Stimulated activated CD4-positive, alpha-beta T cell treated with anti-CD3 and anti-CD28 coated beads, Interleukin-2, amount 100 ng/mL, for 48 hours (primary cell): Measurements from ENCODE around the gene VSTM2L.
A peak's percentile ranks its signal among the peaks of the same experiment; 100 is the strongest.

Experiments
- DNase-seq, 2 donors: peaks; one replicate each; pipeline ENCODE4 v3.0.0-alpha.2; 2020

The VSTM2L gene

DNA sequence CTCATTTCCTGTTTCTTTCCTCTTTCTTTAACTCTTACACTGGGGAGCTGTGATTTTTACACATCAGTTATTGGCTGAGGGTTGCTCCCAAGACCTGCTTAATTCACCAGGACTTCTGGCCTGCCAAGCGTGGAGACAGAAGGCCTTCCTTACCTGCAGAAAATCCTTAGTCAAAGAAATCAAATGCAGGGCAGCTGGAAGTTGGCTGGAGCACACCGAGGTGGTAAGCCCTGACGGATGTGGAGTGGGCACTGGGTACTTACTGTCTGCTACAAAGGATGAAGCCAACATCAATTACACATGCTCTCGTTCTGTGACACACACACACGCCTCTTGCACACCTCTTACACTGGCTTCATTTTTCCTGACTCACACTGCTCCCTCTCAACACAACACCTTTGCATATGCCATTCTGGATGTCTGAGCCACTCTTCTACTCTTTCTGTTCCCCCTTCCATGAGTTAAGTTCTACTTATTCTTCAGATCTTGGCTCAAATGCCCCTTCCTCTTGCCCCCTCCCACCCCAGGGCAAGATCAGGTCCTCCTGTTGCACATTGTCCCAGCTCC is 68.7 kb downstream of the VSTM2L start:
- DNase-seq = no peak

- no peak for DNase-seq
Observed at GRCh38 chr20:37972256-37973058, 69.5 kb downstream of the VSTM2L start.

GRCh38 chr20:37973059-37973910 is 70.4 kb downstream of the VSTM2L start:
- DNase-seq = no peak

DNA sequence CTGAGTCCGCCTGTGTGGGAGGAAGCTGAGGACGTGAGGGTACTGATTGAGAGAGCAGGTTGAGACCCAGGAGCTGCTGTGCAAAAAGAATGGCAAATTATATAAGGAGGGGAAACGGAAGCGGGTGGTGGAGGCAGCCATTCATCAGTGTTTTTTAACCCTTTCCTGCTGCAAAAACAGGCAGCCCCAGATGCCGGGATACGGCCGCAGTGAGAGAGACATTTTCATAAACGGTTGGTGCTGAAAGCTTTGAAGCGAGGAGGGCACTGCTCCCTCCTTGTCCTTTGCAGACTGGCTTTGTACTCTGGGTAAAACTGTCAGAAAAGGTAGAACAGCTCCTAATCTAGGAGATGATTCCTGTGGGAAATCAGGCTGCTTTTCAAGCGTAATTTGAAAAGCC is 74.0 kb downstream of the VSTM2L start:
- no peak for DNase-seq

DNA sequence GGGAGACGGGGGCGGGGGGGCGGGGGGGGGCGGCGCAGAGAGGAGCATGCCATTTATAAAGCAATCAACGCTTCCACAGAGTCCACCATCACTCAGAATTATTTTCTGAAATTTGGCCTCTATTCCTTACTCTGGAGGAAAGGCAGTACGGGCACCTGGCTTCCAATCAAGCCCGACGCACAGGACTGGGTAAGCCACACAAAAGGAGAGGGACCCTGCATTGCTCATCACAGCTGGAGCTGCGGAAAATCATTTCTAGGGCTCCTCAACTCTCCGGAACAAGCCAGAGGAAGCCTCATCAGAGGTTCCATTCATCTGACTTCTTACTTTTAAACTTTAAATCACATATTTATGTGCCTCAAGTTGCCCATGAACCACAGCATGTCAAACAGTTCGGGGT is 74.4 kb downstream of the VSTM2L start:
- DNase-seq = no peak

- DNase-seq = no peak
Observed at GRCh38 chr20:37977786-37978185, 74.9 kb downstream of the VSTM2L start.

GRCh38 chr20:37979021-37979985 is 76.4 kb downstream of the VSTM2L start:
- no peak for DNase-seq

DNA sequence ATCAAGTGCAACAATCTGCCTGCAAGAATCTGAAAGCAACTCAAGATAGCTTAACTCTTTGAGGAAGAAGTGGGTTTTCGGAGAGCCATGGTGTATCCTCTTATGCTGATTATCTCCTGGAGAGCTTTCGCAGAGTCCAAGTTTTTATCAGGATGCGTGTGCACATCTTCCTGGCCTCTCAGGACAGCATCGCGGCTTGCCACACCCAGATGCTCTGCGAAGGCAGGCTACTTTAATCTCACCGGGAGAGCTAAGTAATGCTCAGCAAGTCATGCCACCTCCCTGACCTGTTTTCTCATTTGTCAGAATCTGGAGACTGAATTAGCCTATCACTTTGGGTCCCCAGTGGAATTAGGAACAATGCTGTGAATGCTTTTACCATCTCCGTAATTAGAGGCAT is 77.5 kb downstream of the VSTM2L start:
- DNase-seq = no peak

DNA sequence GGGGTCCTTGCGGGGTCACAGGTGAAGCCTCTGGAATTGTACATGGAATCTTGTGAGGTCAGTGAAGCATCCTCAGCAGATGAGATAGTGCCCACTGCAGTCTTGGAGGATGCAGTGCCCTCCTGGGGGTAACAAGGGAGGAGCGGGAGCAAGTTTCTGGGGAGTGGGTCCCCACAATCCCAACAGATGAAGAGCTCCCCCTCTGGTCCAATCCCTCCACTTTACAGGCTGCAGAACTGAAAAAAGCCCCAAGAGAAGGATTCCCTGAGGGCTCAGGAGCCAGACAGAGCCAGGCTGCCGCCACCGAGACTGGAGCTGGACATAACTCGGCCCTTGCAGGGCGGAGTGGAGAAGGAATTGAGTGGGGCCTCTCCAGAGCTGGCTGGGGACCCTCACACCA is 77.9 kb downstream of the VSTM2L start:
- DNase-seq = no peak

- DNase-seq = no peak
Observed at GRCh38 chr20:37981568-37981967, 78.6 kb downstream of the VSTM2L start.

GRCh38 chr20:37983286-37983685 is 80.4 kb downstream of the VSTM2L start:
- no peak for DNase-seq

DNA sequence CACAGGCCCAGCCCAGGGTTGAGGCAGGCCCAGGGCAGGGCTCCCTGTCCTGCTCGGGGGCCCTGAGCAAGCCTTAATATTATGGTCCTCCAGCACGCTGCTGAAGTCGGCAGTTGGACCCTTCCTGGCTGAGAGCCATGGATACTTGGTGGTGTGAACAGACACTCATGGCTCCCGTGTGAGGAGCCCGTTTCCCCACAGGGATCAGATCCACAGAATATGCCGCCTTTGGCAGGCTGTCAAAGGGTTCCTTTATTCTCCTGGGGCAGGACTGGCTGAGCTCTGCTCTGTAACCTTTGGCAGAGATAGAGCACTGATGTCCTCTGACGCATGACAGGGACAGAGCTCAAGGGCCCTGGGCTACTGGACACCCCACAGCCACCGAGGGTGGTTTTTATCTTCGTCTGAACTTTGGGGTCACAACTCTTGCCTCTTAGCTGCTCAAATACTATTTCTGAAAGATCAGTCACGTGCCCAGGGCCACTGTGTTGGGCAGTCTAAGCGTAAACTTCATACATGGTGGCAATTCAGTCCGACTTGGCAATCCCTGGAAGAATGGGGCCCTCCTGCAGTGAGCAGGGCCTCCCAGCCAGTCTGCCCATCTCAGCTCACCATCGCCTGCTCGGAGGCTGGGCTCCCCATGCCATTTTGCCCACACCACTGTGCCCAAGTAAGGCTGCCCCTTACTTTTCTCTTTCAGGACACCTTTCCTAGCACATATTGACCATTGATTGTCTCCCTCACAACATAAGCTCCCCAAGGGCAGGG is 81.3 kb downstream of the VSTM2L start:
- DNase-seq = no peak

- no peak for DNase-seq
Observed at GRCh38 chr20:37986044-37986858, 83.3 kb downstream of the VSTM2L start.

DNA sequence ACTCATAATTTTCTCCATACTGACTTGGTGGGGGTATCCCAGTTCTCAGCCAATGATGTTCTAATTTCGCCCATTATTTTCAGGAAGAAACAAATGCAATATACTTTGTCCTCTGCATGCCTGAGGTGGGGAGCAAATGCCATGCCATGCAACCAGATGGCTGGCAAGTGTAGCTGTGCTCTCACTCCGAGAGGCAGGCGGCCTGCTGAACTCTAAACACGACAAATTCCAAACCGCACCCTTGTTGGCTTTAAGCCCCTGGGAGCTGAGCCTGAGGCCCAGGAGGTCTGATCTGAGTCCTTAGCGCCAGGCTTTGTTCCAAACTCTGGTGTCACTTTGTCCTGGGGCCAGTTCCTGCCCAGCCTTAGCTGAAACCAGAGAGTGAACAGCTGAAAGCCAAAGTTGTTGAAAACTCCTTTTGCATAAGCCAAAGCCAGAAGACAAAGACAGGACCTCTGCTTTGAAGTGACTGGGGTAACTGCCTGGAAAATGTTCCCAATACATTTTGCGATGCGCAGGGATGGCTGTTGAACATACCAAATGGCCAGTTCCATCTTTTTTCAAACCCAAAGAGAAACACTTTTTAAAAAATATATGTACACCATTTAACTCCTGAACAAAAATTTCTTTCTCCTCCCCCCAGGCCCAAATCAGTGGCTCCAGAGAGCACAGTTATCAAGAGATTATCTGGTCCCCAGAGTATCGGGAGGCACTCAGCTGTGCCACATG is 84.1 kb downstream of the VSTM2L start:
- DNase-seq = no peak

DNA sequence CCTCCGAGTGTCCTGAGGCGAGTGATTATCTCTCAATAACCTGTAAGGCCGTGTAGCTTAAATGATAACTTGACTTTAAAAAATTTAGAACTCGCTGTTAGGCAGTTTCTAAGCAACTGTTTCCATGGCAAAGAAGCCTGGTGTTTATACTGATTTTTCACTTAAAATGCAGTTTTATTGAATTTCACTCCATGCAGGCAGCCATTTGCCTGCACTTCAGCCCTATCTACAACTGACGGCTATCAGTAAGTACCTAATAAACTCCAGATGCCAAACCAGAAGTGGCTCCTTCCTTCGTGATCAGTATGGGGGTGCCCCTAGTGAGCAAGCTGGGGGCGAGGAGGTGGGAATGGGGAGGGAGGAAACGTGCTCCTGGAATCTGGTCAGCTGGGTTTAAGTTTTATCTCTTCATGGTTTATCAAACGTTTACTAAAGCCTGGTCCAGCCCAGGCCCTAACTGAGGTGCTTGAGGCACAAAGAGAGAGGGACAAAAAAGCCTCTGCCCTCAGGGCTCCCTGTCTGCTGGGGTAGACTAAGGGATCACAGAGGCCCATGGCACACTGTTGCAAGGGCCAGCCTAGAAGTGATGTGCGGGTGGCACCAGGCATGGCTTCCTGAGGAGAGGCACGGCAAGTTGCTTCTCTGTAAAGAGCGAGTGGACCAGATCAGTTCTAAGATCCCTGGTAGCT is 84.8 kb downstream of the VSTM2L start:
- DNase-seq = no peak

GRCh38 chr20:37988306-37988954 is 85.5 kb downstream of the VSTM2L start:
- no peak for DNase-seq

GRCh38 chr20:37989601-37990295 is 86.8 kb downstream of the VSTM2L start:
- DNase-seq = no peak

DNA sequence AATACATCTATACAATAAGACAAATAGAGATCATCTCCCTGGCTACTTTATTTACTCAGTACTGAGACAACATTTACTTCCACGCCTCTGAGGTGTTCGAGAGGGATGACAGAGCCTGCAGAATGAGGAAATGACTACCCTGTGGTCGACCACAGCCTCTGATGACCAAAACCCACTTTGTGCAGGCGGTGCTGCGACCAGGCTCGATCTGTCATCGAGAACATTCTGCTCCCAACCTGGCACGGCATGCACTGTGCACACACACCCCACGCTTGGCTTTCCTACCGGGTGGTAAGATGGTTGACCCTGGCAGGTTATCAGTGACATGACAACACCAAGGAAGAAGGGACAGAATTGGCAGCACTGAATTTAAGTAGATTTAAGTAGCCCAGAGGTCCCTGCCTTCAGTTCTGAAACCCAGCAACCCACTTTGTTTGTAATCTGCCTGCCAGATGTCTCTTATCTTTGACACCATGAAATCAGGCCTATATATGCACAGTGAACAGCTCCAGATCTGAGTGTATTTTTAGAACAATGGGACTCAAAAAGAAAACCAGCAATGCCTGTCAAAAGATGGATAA is 87.7 kb downstream of the VSTM2L start:
- DNase-seq = peak; percentile 43 to 48
